Measurements from ENCODE around the gene P2RY11.

P2RY11 gene

GRCh38 chr19:10158485-10158884 lies 47.0 kb downstream of the P2RY11 start:
- no peak overlapping the region for H3K4me3 ChIP-seq (ENCODE audit: extremely low read depth, insufficient read depth, low read length, poor library complexity, severe bottlenecking)
- 95 to 96% methylated on average over 6 to 11 of the region's 11 CpGs for WGBS, 2 experiments (ENCODE audit: insufficient coverage in 2 of 2)

GRCh38 chr19:10159610-10160009 lies 48.1 kb downstream of the P2RY11 start:
- Histone ChIP-seq H3K9me3 (ENCODE audit: control insufficient read depth, low read length) (no peaks in the 10 kb centered on the region), H3K36me3 (ENCODE audit: control insufficient read depth, insufficient read depth, low read length) (peaks cover 98% of the 10 kb centered on the region), H3K27ac (ENCODE audit: low read depth, low read length, severe bottlenecking) (no peak overlapping the region), H3K4me3 (ENCODE audit: extremely low read depth, insufficient read depth, low read length, poor library complexity, severe bottlenecking) (no peak overlapping the region), H3K4me1 (ENCODE audit: control insufficient read depth, insufficient read depth, low read length, poor library complexity, severe bottlenecking) (no peaks in the 10 kb centered on the region)
- 92 to 98% methylated on average over 11 to 16 of the region's 16 CpGs for WGBS, 2 experiments (ENCODE audit: insufficient coverage in 2 of 2)

More at GRCh38 chr19:10158485-10158884, 47.0 kb downstream of the P2RY11 start:
- Histone ChIP-seq H3K27ac (ENCODE audit: low read depth, low read length, severe bottlenecking) (no peak overlapping the region), H3K4me1 (ENCODE audit: control insufficient read depth, insufficient read depth, low read length, poor library complexity, severe bottlenecking) (no peaks in the 10 kb centered on the region), H3K9me3 (ENCODE audit: control insufficient read depth, low read length) (no peaks in the 10 kb centered on the region), H3K36me3 (ENCODE audit: control insufficient read depth, insufficient read depth, low read length) (peaks cover 98% of the 10 kb centered on the region)

GRCh38 chr19:10163536-10163935 lies 52.0 kb downstream of the P2RY11 start:
- H3K4me1 ChIP-seq (ENCODE audit: control insufficient read depth, insufficient read depth, low read length, poor library complexity, severe bottlenecking), result no peaks in the 10 kb centered on the region
- 85 to 90% methylated on average over 1 to 2 of the region's 3 CpGs for WGBS, 2 experiments (ENCODE audit: insufficient coverage in 2 of 2)
- H3K4me3 ChIP-seq (ENCODE audit: extremely low read depth, insufficient read depth, low read length, poor library complexity, severe bottlenecking), result no peak overlapping the region
- peaks cover 93% of the 10 kb centered on the region for H3K36me3 ChIP-seq (ENCODE audit: control insufficient read depth, insufficient read depth, low read length)
- H3K27ac ChIP-seq (ENCODE audit: low read depth, low read length, severe bottlenecking), result no peak overlapping the region
- no peaks in the 10 kb centered on the region for H3K9me3 ChIP-seq (ENCODE audit: control insufficient read depth, low read length)
